ENCODE data around the gene NDUFS5. TPM values are rescaled to one million over a fixed set of nuclear protein-coding genes. Genes with fewer than 3 reads are reported as not detected.

Gene NDUFS5
- total RNA-seq, 2 experiments from 2014 or later: 122 to 142 TPM

DNA sequence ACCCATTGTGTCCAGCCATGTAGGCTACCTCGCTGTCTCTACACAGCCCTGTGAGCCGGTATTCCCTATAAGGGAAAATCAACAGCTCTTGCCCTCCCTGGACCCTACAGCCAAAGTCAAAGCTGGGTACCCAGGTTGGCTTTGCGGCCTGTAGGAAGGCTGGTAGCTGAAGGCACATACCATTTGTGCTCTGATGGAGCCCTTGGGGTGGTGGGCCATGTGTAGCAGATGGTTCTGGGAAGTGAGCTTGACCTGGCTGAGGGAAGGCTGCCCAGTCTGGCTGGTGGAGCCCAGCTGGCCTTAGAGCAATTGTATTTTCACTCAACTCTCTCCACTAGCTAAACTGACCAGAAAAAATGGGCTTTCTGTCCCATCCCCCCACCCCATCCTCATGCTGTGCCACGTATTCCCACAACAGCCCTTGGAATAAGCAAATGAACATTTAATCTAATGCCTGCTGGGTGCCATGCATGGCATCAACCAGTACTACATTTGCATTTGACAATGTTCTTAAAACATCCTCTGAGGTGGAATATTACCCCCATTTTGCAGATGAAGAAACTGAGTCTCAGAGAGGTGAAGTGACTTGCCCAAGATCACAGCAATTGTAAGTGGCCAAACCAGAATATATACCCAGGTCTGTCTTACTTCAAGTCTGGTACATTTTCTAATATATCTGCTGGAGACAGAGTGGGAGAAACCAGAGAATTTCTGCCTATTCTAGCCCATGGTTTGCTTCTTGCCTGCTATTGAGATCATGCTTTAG lies 56.8 kb downstream of the NDUFS5 start:
- Mint-ChIP-seq H3K27ac (no peak overlapping the region), H3K4me1 (peaks cover 12% of the 10 kb centered on the region), H3K27me3 (peaks cover 47% of the 10 kb centered on the region), H3K9me3 (ENCODE audit: low read depth) (no peaks in the 10 kb centered on the region), H3K36me3 (no peaks in the 10 kb centered on the region), H3K4me3 (no peak overlapping the region)
- no peak for ATAC-seq
- DNase-seq: no peak
- CTCF ChIA-PET: interaction anchor here (1.3 to 2.0 kb wide), 3 partner anchors 9 to 15 kb away, joined by 4 to 7 read pairs (median 6); no protein-coding TSS in a partner anchor

DNA sequence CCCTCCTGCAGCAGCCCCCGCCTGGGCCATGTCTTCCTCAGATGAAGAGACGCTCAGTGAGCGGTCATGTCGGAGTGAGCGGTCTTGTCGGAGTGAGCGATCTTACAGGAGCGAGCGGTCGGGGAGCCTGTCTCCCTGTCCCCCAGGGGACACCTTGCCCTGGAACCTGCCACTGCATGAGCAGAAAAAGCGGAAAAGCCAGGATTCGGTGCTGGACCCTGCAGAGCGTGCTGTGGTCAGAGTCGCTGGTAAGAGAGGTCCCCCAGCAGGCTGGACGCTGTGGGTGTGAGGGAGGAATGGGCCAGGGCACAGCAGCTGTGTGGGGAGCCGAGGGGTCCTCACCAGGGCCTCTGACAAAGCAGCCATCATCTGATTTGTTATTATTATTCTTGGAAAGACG lies 58.0 kb downstream of the NDUFS5 start:
- Mint-ChIP-seq H3K4me3 (no peak overlapping the region), H3K27ac (no peak overlapping the region), H3K4me1 (peaks cover 12% of the 10 kb centered on the region), H3K36me3 (no peaks in the 10 kb centered on the region), H3K27me3 (peaks cover 44% of the 10 kb centered on the region), H3K9me3 (ENCODE audit: low read depth) (no peaks in the 10 kb centered on the region)
- DNase-seq (no peak), ATAC-seq (no peak)
- CTCF ChIA-PET: interaction anchor here (2.0 kb wide), 1 partner anchor 14 kb away, joined by 6 read pairs; no protein-coding TSS in a partner anchor

Other genes starting within 250 kb of the NDUFS5 start
- gene RRAGC, start 166.6 kb upstream of the NDUFS5 start, total RNA-seq: 10 to 100 TPM; 12.0 to 16.7 TPM
- gene MYCBP, start 153.0 kb upstream of the NDUFS5 start, total RNA-seq: 10 to 100 TPM; 45.0 to 45.3 TPM
- gene GJA9, start 144.8 kb upstream of the NDUFS5 start, total RNA-seq: not detected
- not detected for gene RHBDL2, start 84.5 kb upstream of the NDUFS5 start, total RNA-seq
- 10 to 100 TPM; 47.0 to 59.1 TPM for gene AKIRIN1, start 35.1 kb upstream of the NDUFS5 start, total RNA-seq
- 100 to 1,000 TPM; 319 to 488 TPM for gene MACF1, start 178.3 kb downstream of the NDUFS5 start, total RNA-seq